Measurements from ENCODE around the gene MSI2.

DNA sequence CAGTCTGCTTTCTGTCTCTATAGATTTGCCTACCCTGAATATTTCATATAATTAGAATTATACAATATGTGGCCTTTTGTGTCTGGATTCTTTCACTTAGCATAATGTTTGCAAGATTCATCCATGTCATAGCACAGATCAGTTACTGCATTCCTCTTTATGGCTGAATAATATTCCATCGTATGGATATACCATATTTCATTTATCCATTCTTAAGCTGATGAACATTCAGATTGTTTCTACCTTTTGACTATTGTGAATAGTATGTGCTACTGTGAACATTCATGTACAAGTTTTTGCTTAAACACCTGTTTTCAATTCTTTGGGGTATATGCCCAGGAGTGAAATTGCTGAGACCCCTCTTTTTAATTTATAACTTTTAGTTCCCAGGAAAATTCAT, 49.4 kb upstream of the MSI2 start:
- TF ChIP-seq EZH2 (IDR thresholded peaks at IDR 0.05) (no peak), POLR2AphosphoS5 (IDR thresholded peaks at IDR 0.05; ENCODE audit: borderline replicate concordance, low read depth, low read length) (no peak)

Data from SK-N-MC (cell line).